ENCODE results near the gene SFMBT2. TPM values are rescaled to one million over a fixed set of nuclear protein-coding genes. Genes with fewer than 3 reads are reported as not detected.

The SFMBT2 gene
- total RNA-seq, 4 donors from 2014 or later: 7.6 to 15.4 (median 10.8) TPM

- 85% methylated on average over 11 of the region's 11 CpGs for WGBS
- H3K4me1 ChIP-seq: peaks cover 0 to 4% (median 2%) of the 10 kb centered on the region in 4 donors
- TF ChIP-seq POLR2AphosphoS5 (IDR thresholded peaks at IDR 0.05) (no peak), POLR2A (IDR thresholded peaks at IDR 0.05; ENCODE audit: low read depth) (no peak), CTCF (IDR thresholded peaks at IDR 0.05) (no peak), EP300 (IDR thresholded peaks at IDR 0.05) (no peak)
- no peaks in the 10 kb centered on the region for H3K27me3 ChIP-seq
- H3K36me3 ChIP-seq: peaks cover 9 to 19% (median 10%) of the 10 kb centered on the region in 4 donors
- DNase-seq (ENCODE audit: extremely low spot score): no peak
- intact Hi-C loops (cut with DNase I): no loop called here
- H3K4me3 ChIP-seq: no peak overlapping the region
- no peak overlapping the region for H3K27ac ChIP-seq (replicated peaks in 1 of 4)
- H3K9me3 ChIP-seq: no peaks in the 10 kb centered on the region
Observed at GRCh38 chr10:7248585-7249164, 162.2 kb downstream of the SFMBT2 start.

DNA sequence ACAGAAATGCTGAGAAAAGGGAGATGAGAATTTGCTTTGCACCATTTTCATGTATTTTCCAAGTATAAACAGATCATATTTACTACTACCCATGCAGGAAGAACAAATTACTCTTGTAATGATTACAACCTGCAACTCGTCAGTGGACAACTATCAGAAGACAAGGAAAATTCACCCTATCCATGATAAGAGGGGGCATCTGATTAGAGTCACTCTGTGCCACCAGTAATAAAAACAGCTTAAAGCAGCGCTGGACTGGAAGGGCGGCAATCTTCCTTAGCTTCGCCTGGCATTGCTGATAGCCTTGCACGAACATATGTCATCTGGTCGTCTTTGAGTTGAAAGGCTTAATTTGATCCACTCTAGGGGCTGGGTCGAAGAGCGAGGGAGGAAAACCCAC is 162.7 kb downstream of the SFMBT2 start:
- 86% methylated on average over 8 of the region's 8 CpGs for WGBS
- DNase-seq (ENCODE audit: extremely low spot score): no peak
- Histone ChIP-seq H3K27ac (replicated peaks in 1 of 4) (no peak overlapping the region), H3K9me3 (no peaks in the 10 kb centered on the region), H3K36me3 (peaks cover 12 to 23% (median 15%) of the 10 kb centered on the region in 4 donors), H3K4me1 (peaks cover 0 to 4% (median 2%) of the 10 kb centered on the region in 4 donors), H3K4me3 (no peak overlapping the region), H3K27me3 (no peaks in the 10 kb centered on the region)
- no peak for TF ChIP-seq CTCF (IDR thresholded peaks at IDR 0.05)
- TF ChIP-seq POLR2AphosphoS5 (IDR thresholded peaks at IDR 0.05): no peak
- TF ChIP-seq EP300 (IDR thresholded peaks at IDR 0.05): no peak
- TF ChIP-seq POLR2A (IDR thresholded peaks at IDR 0.05; ENCODE audit: low read depth): no peak
- intact Hi-C loops (cut with DNase I): no loop called here

GRCh38 chr10:7245505-7245904 is 165.3 kb downstream of the SFMBT2 start:
- Histone ChIP-seq H3K27me3 (no peaks in the 10 kb centered on the region), H3K27ac (replicated peaks in 1 of 4) (no peak overlapping the region), H3K36me3 (peaks cover 18 to 42% (median 25%) of the 10 kb centered on the region in 4 donors), H3K4me1 (peaks cover 0 to 4% (median 0%) of the 10 kb centered on the region in 4 donors), H3K9me3 (no peaks in the 10 kb centered on the region), H3K4me3 (no peak overlapping the region)
- DNase-seq (ENCODE audit: extremely low spot score): no peak
- intact Hi-C loops (cut with DNase I): no loop called here
- 80% methylated on average over 4 of the region's 4 CpGs for WGBS
- TF ChIP-seq POLR2AphosphoS5 (IDR thresholded peaks at IDR 0.05) (no peak), CTCF (IDR thresholded peaks at IDR 0.05) (no peak), POLR2A (IDR thresholded peaks at IDR 0.05; ENCODE audit: low read depth) (no peak), EP300 (IDR thresholded peaks at IDR 0.05) (no peak)

- H3K9me3 ChIP-seq: no peaks in the 10 kb centered on the region
- H3K4me3 ChIP-seq: no peak overlapping the region
- no peaks in the 10 kb centered on the region for H3K27me3 ChIP-seq
- H3K36me3 ChIP-seq: peaks cover 18 to 46% (median 28%) of the 10 kb centered on the region in 4 donors
- intact Hi-C loops (cut with DNase I): no loop called here
- 45% methylated on average over 3 of the region's 3 CpGs for WGBS
- peaks cover 0 to 4% (median 0%) of the 10 kb centered on the region in 4 donors for H3K4me1 ChIP-seq
- TF ChIP-seq POLR2A (IDR thresholded peaks at IDR 0.05; ENCODE audit: low read depth) (no peak), POLR2AphosphoS5 (IDR thresholded peaks at IDR 0.05) (no peak), EP300 (IDR thresholded peaks at IDR 0.05) (no peak), CTCF (IDR thresholded peaks at IDR 0.05) (no peak)
- H3K27ac ChIP-seq (replicated peaks in 1 of 4): no peak overlapping the region
- DNase-seq (ENCODE audit: extremely low spot score): no peak
Observed at GRCh38 chr10:7243873-7244272, 167.0 kb downstream of the SFMBT2 start.

GRCh38 chr10:7243139-7243538 is 167.7 kb downstream of the SFMBT2 start:
- H3K9me3 ChIP-seq: no peaks in the 10 kb centered on the region
- H3K27me3 ChIP-seq: no peaks in the 10 kb centered on the region
- H3K4me1 ChIP-seq: peaks cover 0 to 4% (median 0%) of the 10 kb centered on the region in 4 donors
- peaks cover 12 to 40% (median 22%) of the 10 kb centered on the region in 4 donors for H3K36me3 ChIP-seq
- no peak overlapping the region for H3K27ac ChIP-seq (replicated peaks in 1 of 4)
- intact Hi-C loops (cut with DNase I): no loop called here
- TF ChIP-seq CTCF (IDR thresholded peaks at IDR 0.05): no peak
- no peak for TF ChIP-seq EP300 (IDR thresholded peaks at IDR 0.05)
- TF ChIP-seq POLR2A (IDR thresholded peaks at IDR 0.05; ENCODE audit: low read depth): no peak
- TF ChIP-seq POLR2AphosphoS5 (IDR thresholded peaks at IDR 0.05): no peak
- no peak overlapping the region for H3K4me3 ChIP-seq
- no peak for DNase-seq (ENCODE audit: extremely low spot score)
- 94% methylated on average over 6 of the region's 6 CpGs for WGBS

Data from esophagus muscularis mucosa (tissue), 4 donors.